Measurements from ENCODE around the gene RAB38. TPM values are rescaled to one million over a fixed set of nuclear protein-coding genes. Genes with fewer than 3 reads are reported as not detected.

The RAB38 gene
- total RNA-seq = not detected

DNA sequence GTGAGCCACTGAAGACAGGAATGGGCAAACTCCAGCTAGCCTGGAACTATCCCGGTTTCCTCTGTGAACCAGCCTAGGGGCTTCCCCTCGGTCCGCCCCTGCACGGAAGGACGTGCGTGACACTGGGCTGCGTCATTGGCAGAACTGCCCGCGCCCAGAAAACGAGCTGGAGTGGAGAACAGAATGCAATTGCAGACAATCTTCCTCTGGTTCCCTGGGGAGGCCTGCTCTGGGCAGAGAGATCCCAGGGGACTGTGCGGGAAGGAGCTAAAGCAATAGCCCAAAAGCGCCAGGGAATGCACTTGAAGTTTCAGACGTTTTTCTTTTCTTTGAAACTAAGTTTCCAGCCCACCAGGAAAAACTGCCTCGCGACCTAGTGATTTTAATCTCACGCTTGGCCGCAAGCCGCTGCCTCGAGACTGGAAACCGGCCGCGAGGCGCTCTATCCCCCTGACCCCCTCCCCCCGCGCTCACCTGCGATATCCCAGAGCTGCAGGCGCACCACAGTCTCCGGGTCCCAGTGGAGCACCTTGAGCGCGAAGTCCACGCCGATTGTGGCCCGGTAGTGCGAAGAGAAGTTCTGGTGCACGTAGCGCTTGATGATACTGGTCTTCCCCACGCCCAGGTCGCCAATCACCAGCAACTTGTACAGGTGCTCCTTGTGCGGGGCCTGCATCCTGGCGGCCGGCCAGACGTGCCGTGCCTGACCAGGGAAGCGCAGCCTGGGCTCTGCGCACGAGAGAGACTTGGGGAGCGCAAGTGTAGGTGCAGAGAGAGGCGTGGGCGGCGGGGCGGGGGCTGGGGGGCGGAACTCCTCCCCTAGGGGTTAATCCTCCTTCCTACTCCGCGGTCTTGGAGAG lies at the start of gene RAB38:
Gene RAB38, minus strand, starts transcription at position 735 of the 860 bp plus-strand sequence. Its CDS starts 59 bp downstream, at position 676.
- Histone ChIP-seq H3K27me3 (no peaks in the 10 kb centered on the region), H3K27ac (peak within 1 kb of the TSS; percentile 4 to 45), H3K4me1 (peaks cover 0 to 2% of the 10 kb centered on the region in 2 donors), H3K4me3 (peak within 1 kb of the TSS; percentile 57 to 73), H3K36me3 (no peaks in the 10 kb centered on the region), H3K9me3 (no peaks in the 10 kb centered on the region)
- peak; percentile 12 to 76 for DNase-seq (ENCODE audit: low spot score in 2 of 2)
- intact Hi-C loops (cut with DNase I) = loop anchor here (5.0 kb wide), 1 partner anchor 367 kb away; no protein-coding TSS in a partner anchor
- TF ChIP-seq, protein P1, sequence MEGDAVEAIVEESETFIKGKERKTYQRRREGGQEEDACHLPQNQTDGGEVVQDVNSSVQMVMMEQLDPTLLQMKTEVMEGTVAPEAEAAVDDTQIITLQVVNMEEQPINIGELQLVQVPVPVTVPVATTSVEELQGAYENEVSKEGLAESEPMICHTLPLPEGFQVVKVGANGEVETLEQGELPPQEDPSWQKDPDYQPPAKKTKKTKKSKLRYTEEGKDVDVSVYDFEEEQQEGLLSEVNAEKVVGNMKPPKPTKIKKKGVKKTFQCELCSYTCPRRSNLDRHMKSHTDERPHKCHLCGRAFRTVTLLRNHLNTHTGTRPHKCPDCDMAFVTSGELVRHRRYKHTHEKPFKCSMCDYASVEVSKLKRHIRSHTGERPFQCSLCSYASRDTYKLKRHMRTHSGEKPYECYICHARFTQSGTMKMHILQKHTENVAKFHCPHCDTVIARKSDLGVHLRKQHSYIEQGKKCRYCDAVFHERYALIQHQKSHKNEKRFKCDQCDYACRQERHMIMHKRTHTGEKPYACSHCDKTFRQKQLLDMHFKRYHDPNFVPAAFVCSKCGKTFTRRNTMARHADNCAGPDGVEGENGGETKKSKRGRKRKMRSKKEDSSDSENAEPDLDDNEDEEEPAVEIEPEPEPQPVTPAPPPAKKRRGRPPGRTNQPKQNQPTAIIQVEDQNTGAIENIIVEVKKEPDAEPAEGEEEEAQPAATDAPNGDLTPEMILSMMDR (IDR thresholded peaks at IDR 0.05) = no peak

DNA sequence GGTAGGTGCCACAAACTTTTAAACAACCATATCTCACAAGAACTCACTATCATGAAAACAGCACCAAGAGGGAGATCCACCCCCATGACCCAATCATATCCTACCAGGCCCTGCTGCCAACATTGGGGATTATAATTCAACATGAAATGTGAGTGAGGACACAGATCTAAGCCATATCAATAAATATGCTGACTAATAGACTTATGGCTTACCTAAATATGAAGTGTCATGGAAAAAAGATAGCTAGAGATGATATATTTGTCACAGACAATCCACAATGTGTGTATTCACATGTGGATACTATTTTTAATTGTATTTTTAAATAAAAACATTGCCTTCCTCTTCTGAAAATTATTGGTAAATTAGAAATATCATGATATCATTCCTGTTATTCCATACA lies 38.2 kb upstream of the RAB38 start:
- Histone ChIP-seq H3K27ac (no peak overlapping the region), H3K9me3 (no peaks in the 10 kb centered on the region), H3K36me3 (no peaks in the 10 kb centered on the region), H3K4me1 (no peaks in the 10 kb centered on the region), H3K4me3 (no peak overlapping the region), H3K27me3 (no peaks in the 10 kb centered on the region)
- intact Hi-C loops (cut with DNase I) = no loop called here
- TF ChIP-seq, protein P1 (IDR thresholded peaks at IDR 0.05) = no peak
- DNase-seq (ENCODE audit: low spot score in 2 of 2) = no peak

DNA sequence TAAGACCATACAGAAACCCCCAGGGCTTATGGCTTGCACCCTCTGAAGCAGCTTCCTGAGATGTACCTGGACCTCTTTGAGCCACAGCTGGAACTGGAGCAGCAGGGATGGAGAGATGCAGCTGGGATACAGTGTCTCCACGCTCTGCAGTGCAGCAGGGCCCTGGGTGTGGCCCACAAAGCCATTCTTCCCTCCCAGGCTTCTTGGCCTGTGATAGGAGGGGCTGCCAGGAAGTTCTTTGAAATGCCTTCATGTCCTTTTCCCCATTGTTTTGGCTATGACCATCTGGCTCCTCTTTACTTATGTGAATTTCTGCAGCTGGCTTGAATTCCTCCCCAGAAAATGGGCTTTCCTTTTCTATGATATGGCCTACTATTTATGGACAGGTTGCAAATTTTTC lies 37.1 kb upstream of the RAB38 start:
- no peak overlapping the region for H3K27ac ChIP-seq
- H3K9me3 ChIP-seq = no peaks in the 10 kb centered on the region
- no peak for DNase-seq (ENCODE audit: low spot score in 2 of 2)
- H3K4me1 ChIP-seq = no peaks in the 10 kb centered on the region
- H3K36me3 ChIP-seq = no peaks in the 10 kb centered on the region
- intact Hi-C loops (cut with DNase I) = no loop called here
- TF ChIP-seq, protein P1 (IDR thresholded peaks at IDR 0.05) = no peak
- H3K4me3 ChIP-seq = no peak overlapping the region
- no peaks in the 10 kb centered on the region for H3K27me3 ChIP-seq

DNA sequence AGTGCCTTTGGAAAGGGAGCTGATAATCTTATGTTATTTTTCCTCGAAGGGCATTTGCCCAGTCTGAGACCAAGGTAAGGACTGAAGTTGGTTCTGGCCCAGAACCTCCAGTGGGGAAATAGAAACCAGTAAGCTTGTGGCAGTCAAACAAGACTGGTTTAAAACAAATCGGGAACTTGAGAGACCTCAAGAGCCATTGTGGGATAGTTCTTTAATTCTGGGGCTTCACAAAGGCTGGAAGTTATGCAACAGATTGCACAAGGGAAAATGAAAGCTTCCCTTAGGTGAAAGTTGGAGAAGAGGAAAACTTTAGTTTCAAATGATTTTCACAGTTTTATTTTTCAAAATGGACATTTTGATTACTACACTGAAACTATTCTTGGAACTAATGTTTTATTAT lies 33.5 kb upstream of the RAB38 start:
- no peak overlapping the region for H3K4me3 ChIP-seq
- TF ChIP-seq, protein P1 (IDR thresholded peaks at IDR 0.05) = no peak
- DNase-seq (ENCODE audit: low spot score in 2 of 2) = no peak

DNA sequence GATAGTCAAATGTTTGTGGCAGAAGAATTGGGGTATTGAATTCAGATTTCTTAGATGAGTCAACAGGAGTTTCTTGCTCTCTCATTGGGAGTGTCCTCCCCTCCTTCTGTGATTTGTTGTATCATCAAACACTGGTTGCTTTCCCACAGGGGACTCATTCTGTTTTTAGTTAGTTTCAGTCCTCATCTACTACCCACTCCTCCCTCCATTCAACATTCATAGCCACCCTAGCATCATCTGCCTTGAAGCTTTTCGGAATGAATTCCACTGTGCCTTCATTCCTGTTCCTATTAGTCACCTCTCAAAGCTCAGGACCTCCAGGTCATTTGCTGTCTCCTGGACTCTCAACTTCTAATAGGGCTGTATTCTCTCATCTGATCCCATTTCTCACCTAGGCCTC lies 31.5 kb upstream of the RAB38 start:
- no peak for DNase-seq (ENCODE audit: low spot score in 2 of 2)
- intact Hi-C loops (cut with DNase I) = no loop called here
- no peak overlapping the region for H3K4me3 ChIP-seq
- H3K9me3 ChIP-seq = no peaks in the 10 kb centered on the region
- no peaks in the 10 kb centered on the region for H3K27me3 ChIP-seq
- no peaks in the 10 kb centered on the region for H3K4me1 ChIP-seq
- no peaks in the 10 kb centered on the region for H3K36me3 ChIP-seq
- TF ChIP-seq, protein P1 (IDR thresholded peaks at IDR 0.05) = no peak
- H3K27ac ChIP-seq = no peak overlapping the region

More for the DNA sequence above, 33.5 kb upstream of the RAB38 start:
- Histone ChIP-seq H3K27me3 (no peaks in the 10 kb centered on the region), H3K36me3 (no peaks in the 10 kb centered on the region), H3K4me1 (no peaks in the 10 kb centered on the region), H3K27ac (no peak overlapping the region), H3K9me3 (no peaks in the 10 kb centered on the region)
- intact Hi-C loops (cut with DNase I) = no loop called here

Data from ascending aorta (tissue), 2 donors.